ENCODE measurements around the gene SELENON.

GRCh38 chr1:25756215-25756614 lies 43.8 kb upstream of the SELENON start:
- TF ChIP-seq, protein P1, sequence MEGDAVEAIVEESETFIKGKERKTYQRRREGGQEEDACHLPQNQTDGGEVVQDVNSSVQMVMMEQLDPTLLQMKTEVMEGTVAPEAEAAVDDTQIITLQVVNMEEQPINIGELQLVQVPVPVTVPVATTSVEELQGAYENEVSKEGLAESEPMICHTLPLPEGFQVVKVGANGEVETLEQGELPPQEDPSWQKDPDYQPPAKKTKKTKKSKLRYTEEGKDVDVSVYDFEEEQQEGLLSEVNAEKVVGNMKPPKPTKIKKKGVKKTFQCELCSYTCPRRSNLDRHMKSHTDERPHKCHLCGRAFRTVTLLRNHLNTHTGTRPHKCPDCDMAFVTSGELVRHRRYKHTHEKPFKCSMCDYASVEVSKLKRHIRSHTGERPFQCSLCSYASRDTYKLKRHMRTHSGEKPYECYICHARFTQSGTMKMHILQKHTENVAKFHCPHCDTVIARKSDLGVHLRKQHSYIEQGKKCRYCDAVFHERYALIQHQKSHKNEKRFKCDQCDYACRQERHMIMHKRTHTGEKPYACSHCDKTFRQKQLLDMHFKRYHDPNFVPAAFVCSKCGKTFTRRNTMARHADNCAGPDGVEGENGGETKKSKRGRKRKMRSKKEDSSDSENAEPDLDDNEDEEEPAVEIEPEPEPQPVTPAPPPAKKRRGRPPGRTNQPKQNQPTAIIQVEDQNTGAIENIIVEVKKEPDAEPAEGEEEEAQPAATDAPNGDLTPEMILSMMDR (IDR thresholded peaks at IDR 0.05), result no peak
- no peak for TF ChIP-seq POLR2A (IDR thresholded peaks at IDR 0.05)
